LNCaP clone FGC (cell line): ENCODE measurements around the gene SV2B.

Experiments used
- DNase-seq: peaks from one replicate; pipeline ENCODE4 v3.0.0-alpha.2; 2011; ENCODE audit warnings: low read depth
- H3K4me3 ChIP-seq: 2 replicates; pipeline ENCODE4 v1.5.1; 2011; ENCODE audit warnings: mild to moderate bottlenecking, low read depth, low read length, control low read depth
- CTCF ChIP-seq: IDR thresholded peaks from 2 replicates; pipeline ENCODE4 v1.5.1; 2012; ENCODE audit warnings: mild to moderate bottlenecking; ENCODE audit not compliant: control insufficient read depth, insufficient read depth; ENCODE audit errors: extremely low read depth

The SV2B gene

GRCh38 chr15:91252322-91252721, 152.3 kb downstream of the SV2B start:
- DNase-seq = no peak
- no peak for TF ChIP-seq CTCF
- no peak overlapping the region for H3K4me3 ChIP-seq

- H3K4me3 ChIP-seq = no peak overlapping the region
- DNase-seq = no peak
- TF ChIP-seq CTCF = no peak
These were observed 152.7 kb downstream of the SV2B start for GRCh38 chr15:91252756-91253155.

- no peak overlapping the region for H3K4me3 ChIP-seq
- no peak for TF ChIP-seq CTCF
- DNase-seq = no peak
These were observed 153.5 kb downstream of the SV2B start for GRCh38 chr15:91253605-91254004.

GRCh38 chr15:91254766-91255165, 154.7 kb downstream of the SV2B start:
- TF ChIP-seq CTCF = no peak
- H3K4me3 ChIP-seq = no peak overlapping the region
- no peak for DNase-seq

- TF ChIP-seq CTCF = no peak
These were observed 155.7 kb downstream of the SV2B start for GRCh38 chr15:91255670-91256192.

GRCh38 chr15:91257746-91258414, 157.8 kb downstream of the SV2B start:
- DNase-seq = no peak
- no peak for TF ChIP-seq CTCF
- H3K4me3 ChIP-seq = no peak overlapping the region

More at GRCh38 chr15:91255670-91256192, 155.7 kb downstream of the SV2B start:
- DNase-seq = no peak
- H3K4me3 ChIP-seq = no peak overlapping the region

- H3K4me3 ChIP-seq = no peak overlapping the region
- TF ChIP-seq CTCF = no peak
- DNase-seq = no peak
These were observed 158.3 kb downstream of the SV2B start for GRCh38 chr15:91258415-91258759.
